HTERT RPE-1 (cell line): ENCODE data around the gene SPDYE16.
"Not testable (repeated sequence)": the region's sequence is repeated elsewhere in the genome, so short reads cannot be mapped to it uniquely, and the experiment has no call there.

Experiments
- in situ Hi-C: fragments of 300-500 bp; cut with MboI; formaldehyde crosslinking; loops from 4 replicates; pipeline ENCODE4 v1.14.3; 2020; ENCODE audit warnings: low sequenced_read_pairs

SPDYE16 gene, protein sequence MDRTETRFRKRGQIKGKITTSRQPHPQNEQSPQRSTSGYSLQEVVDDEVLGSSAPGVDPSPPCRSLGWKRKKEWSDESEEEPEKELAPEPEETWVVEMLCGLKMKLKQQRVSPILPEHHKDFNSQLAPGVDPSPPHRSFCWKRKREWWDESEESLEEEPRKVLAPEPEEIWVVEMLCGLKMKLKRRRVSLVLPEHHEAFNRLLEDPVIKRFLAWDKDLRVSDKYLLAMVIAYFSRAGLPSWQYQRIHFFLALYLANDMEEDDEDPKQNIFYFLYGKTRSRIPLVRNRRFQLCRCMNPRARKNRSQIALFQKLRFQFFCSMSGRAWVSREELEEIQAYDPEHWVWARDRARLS

GRCh38 chr7:76543197-76543596, at the start of gene SPDYE16:
SPDYE16 (minus strand) TSS chr7:76543297; CDS start chr7:76541459, 1,838 bp downstream.
- in situ Hi-C loops = not testable (repeated sequence)

GRCh38 chr7:76592694-76593093, 49.6 kb upstream of the SPDYE16 start:
- in situ Hi-C loops = not testable (repeated sequence)

DNA sequence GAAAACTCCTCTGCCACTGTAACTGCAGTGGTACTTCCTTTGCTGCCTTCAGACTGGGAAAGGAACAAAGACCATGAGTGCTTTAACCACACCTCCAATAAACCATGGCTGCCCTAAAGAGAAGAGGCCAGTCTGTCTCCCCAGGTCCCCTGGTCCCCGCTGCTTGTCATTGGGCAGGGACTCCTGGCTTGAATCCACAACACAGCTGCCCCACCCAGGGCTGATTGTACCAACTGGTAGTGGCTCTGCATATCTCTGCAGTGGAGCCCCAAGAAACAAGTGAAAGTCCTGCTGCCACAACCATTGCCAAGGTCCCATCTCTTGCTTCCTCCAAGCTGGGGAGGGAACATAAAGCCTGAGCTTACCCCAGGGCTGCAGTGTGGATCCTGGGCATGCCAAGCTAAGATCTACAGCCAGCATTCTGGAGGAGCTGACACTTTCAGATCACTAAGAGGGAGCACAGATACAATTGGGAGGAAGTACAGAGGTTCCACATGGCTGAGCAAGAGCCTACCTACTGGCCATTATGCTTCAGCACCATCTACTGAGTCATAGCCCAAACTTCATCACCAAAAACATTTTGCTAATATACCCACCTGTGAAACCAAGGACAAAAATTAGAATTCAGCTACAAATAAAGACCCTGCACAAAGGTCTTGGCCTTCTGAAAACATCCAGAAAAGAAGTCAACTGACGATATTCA, 48.7 kb upstream of the SPDYE16 start:
- in situ Hi-C loops = not testable (repeated sequence)

DNA sequence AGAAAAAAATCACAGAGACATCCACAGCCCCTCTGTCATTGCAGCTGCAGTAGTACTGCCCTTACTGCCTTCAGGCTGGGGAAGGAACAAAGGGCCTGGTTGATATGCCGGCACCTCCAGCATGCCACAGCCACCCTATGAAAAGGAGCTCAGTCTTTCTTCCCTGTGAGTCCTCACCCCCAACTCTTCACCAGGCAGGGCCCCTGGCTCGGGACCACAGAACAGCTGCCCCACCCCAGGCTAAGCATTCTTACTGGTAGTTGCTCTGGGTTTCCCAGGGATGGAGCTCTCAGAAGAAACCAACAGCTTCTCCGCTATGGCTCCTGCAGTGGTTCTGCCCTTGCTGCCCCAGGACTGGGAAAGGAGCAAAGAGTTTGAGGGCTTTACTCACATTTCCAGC, 47.9 kb upstream of the SPDYE16 start:
- in situ Hi-C loops = not testable (repeated sequence)

- in situ Hi-C loops = not testable (repeated sequence)
Measured at GRCh38 chr7:76588586-76588985, 45.5 kb upstream of the SPDYE16 start.

DNA sequence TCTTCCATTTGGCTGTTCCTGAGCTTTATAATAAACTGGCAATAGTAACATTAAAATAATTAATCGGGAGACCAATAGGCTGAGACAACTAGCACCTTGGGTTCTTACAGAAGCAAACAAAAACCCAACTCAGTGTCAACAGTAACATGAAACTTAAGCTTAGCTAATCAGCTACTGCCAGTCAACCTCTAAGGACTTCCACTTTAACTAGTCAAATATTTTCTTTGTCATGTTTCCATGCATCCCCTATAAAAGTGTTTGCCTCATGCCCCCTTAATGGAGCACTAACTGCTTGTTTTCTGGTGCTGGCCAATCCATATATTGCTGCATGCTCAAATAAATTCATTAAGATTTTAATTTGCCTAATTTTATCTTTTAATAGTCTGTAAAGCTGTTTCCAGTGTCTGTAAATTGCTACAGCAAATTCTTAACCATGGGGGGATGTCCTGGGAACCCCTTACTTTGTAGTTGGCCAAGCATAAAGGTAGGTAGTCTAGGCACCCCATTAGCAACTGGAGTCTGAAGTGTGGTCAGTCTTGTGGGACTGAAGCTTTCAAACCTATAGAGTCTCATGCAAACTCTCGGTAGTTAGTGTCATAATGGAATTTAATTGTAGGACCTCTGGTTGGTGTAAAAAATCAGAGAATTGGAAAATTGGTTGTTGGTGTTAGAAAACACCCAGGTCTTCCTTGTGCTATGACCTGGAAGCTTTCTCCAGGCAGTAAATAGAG, 43.7 kb upstream of the SPDYE16 start:
- in situ Hi-C loops = not testable (repeated sequence)

- in situ Hi-C loops = not testable (repeated sequence)
Measured at GRCh38 chr7:76583636-76584281, 40.7 kb upstream of the SPDYE16 start.

- in situ Hi-C loops = not testable (repeated sequence)
Measured at GRCh38 chr7:76582848-76583631, 39.9 kb upstream of the SPDYE16 start.

- in situ Hi-C loops = not testable (repeated sequence)
Measured at GRCh38 chr7:76575919-76576655, 33.0 kb upstream of the SPDYE16 start.

- in situ Hi-C loops = not testable (repeated sequence)
Measured at GRCh38 chr7:76575431-76575830, 32.3 kb upstream of the SPDYE16 start.

GRCh38 chr7:76572296-76572695, 29.2 kb upstream of the SPDYE16 start:
- in situ Hi-C loops = not testable (repeated sequence)

DNA sequence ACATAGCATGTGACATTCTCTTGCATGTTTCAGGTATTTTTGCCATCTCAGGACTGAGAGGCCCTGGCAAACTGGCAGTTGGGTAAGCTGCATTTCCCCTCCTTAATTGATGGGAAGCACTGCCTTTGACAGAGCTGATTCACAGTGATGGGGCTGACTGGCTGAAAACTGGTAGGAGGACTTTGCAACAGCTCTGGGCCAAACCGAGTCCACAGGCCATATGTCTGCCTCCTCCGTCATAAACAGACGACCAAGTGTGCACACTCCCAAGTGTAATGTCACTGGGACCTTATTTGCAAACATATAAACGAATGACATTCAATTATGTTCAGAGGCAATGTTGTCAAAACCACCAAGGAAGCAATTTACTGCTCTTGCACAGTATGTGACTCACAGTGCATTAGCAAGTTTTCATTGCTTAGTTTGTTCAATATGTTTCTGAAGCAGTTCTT, 27.3 kb upstream of the SPDYE16 start:
- in situ Hi-C loops = not testable (repeated sequence)

DNA sequence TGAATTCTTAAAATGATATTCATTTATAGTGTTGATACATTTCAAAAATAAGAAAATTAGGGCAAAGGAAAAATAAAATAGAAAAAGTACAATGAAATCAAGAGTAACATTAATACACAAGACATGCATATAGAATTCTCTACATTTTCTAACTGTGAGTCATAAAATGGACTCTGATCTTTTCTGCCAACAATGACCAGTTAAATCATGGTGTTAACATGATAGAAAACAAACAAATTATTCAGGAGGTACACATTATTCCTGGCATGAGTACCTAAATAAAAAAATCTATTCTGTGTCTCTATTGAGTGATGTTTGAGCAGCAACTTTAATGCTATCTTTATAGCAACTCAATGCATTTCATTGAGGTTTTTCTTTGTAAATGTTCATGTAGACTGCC, 25.6 kb upstream of the SPDYE16 start:
- in situ Hi-C loops = not testable (repeated sequence)

DNA sequence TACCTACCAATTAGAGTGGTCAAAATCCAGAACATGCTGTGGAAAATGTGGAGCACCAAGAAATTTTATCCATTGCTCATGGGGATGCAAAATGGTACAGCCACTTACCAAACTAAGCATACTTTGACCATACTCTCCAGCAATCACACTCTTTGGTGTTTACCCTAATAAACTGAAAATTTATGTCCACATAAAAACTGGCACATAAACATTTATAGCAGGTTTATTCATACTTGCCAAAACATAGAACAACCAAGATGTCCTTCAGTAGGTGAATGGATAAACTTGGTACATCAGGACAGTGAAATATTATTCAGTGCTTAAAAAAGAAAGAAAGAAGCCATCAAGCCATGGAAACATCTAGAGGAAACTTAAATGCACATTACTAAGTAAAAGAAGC, 24.7 kb upstream of the SPDYE16 start:
- in situ Hi-C loops = not testable (repeated sequence)

DNA sequence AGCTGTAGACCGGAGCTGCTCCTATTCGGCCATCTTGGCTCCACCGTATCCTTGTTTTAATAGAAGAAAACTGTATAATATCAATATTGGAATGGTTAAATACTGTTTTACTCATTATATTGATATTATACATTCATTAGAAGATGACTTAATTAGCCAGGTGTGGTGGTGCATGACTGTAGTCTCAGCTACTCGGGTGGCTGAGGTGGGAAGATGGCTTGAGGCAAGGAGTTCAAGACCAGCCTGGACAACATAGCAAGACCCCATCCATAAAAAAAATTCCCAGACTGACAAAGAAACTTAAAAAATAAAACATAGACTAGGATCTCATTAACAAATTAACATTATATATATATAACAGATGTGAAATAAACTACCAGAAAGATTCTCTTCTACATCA, 24.2 kb upstream of the SPDYE16 start:
- in situ Hi-C loops = not testable (repeated sequence)

DNA sequence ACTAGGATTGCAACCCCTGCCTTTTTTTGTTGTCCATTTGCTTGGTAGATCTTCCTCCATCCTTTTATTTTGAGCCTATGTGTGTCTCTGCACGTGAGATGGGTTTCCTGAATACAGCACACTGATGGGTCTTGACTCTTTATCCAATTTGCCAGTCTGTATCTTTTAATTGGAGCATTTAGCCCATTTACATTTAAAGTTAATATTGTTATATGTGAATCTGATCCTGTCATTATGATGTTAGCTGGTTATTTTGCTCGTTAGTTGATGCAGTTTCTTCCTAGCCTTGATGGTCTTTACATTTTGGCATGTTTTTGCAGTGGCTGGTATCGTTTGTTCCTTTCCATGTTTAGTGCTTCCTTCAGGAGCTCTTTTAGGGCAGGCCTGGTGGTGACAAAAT, 21.9 kb upstream of the SPDYE16 start:
- in situ Hi-C loops = not testable (repeated sequence)

DNA sequence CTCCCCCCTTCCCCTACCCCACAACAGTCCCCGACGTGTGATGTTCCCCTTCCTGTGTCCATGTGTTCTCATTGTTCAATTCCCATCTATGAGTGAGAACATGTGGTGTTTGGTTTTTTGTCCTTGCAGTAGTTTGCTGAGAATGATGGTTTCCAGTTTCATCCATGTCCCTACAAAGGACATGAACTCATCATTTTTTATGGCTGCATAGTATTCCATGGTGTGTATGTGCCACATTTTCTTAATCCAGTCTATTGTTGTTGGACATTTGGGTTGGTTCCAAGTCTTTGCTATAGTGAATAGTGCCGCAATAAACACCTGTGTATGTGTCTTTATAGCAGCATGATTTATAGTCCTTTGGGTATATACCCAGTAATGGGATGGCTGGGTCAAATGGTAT, 18.2 kb upstream of the SPDYE16 start:
- in situ Hi-C loops = not testable (repeated sequence)

GRCh38 chr7:76560157-76560556, 17.1 kb upstream of the SPDYE16 start:
- in situ Hi-C loops = not testable (repeated sequence)

- in situ Hi-C loops = not testable (repeated sequence)
Measured at GRCh38 chr7:76559685-76560084, 16.6 kb upstream of the SPDYE16 start.
